GM18858 (cell line): ENCODE data around the gene NCL.

Experiments
- ATAC-seq: cut with Tn5 transposase; IDR thresholded peaks from one replicate; pipeline ENCODE4 v1.9.1; 2021; ENCODE audit not compliant: unreplicated experiment

Gene NCL

DNA sequence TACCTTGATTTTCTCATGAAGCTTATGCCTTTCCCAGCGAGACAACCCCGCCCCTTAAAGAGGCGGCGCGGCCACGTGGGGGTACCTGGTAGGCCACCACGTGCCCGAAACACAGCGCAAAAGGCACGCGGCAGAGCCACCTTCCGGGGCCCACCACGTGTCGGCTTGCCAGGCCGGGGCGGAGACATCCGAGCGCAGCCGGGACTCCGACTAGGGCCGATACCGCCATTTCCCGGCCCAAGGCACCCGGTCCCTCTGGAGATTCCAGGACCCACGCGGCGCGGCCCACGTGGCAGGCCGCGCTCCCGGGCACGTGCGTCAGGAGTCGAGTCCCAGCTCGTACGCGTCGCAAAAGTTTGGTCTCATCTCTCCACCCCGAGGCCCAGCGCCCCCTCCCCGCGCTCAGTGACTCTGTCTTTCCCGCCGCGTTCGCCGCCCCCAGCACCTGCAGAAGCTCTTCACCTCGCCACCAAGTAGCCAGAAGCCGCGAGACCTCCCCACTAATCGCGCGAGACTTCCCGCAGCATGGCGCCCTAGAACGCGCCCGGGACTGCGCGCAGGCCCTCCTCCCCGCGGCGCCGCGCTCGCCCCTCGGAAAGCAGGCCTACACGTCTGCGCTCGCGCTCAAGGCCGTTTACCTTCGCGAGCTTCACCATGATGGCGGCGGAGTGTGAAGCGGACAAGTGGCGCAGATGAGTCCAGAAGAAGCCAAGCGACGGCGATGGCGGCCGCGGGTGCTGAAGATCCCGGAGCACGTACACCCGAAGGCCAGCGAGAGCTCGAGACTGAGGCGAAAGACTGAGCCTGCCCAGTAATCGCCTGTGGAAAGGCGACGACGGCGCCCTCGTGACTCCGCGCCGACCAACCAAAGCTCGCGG is at the start of gene NCL:
Gene NCL (minus strand): TSS at position 787 of the 878 bp plus-strand sequence. CDS start 131 bp downstream, at position 656.
- peak; percentile 86 for ATAC-seq

DNA sequence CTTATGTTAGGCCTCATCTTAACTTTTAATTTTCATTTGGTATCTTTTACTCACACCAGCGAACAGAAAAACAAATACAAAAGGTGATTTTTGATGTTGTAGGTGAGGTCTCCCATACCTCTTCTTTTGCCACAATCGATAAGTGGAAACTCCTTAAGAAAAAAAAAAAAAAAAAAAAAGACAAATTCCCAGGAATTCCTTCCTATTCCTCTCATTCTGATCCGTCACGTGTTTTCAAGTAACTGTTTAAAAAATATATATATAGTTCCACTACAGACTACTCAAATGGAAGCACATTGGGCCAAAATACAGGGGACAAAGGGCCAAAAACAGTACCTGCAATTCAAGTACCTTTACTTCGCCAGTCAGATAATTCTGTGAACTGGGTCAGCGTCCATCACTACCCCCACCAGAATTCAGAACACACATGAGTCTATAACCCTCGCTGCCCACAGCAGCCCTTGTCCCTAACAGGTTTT is 49.5 kb upstream of the NCL start:
- ATAC-seq = no peak

DNA sequence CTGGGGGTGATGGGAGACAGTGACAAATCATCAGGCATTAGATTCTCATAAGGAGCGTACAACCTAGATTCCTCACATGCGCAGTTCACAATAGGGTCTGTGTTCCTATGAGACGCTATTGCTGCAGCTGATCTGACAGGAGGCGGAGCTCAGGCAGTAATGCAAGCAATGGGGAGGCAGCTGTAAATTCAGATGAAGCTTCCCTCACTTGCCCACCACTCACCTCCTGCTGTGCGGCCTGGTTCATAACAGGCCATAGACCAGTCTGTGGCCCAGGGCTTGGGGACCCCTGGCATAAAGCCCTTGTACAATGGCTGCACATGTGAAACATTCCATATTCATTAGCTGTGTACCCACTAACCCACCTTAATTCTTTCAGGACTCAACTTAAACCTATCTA is 47.9 kb upstream of the NCL start:
- no peak for ATAC-seq

DNA sequence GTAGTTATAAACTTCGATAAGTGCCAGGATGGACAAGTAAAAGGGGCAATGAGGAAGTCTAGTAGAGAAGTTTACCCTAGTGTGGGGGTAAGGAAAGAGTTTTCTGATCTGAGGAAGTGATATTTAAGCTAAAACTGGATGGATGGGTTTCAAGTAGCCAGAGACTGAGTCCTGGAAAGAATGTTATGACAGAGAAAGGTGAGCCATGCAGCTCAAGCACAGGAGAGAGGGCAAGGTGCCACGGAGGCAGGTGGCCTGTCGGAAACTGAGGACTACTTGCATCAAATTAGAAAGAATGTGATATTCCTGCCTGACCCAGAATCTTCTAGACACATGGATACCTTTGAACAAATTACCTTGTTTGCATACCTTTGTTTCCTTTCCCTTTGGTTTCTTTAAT is 39.5 kb upstream of the NCL start:
- ATAC-seq = no peak

- no peak for ATAC-seq
Measured at GRCh38 chr2:231502596-231502995, 38.3 kb upstream of the NCL start.

GRCh38 chr2:231497651-231498050 is 33.4 kb upstream of the NCL start:
- ATAC-seq = no peak

GRCh38 chr2:231494669-231495068 is 30.4 kb upstream of the NCL start:
- no peak for ATAC-seq

DNA sequence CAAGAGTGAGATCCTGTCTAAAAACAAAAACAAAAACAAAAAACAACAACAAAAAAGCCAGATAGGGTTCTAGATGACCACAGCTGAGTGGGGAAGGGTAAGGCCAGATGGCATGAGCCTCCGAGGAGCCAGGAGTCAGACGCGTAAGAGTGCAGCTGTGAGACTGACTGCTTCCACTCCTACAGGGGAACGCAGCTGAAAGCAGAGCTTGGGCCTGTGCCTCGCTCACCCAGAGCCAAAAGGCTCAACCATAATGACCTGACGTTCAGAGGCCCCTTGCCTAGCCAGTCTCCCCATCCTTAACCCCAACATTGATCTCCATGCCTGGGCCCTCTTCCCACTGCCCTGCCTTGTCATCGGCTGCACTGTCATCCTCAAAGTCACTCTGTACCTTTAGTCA is 26.5 kb upstream of the NCL start:
- no peak for ATAC-seq

GRCh38 chr2:231489990-231490389 is 25.7 kb upstream of the NCL start:
- ATAC-seq = no peak

DNA sequence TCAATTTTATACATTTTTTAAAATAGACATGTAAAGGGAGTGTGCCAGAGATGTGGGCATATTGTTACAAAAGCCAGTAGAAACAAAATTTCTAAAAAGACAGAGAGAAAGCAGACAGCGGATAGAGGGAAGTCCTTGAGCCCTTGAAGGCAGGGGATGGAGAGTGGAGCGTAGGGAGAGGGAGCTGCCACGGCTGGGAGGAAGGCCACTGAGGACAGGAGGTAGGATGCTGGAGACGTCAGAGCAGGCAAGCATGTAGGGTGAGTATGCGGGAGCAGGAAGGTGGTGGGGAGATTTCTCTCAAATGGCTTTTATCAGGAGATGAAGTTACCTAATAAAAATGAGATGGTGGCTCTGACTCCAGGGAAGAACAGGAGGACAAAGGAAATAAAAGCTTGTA is 24.0 kb upstream of the NCL start:
- ATAC-seq = no peak

GRCh38 chr2:231486851-231487596 is 22.7 kb upstream of the NCL start:
- ATAC-seq = no peak

DNA sequence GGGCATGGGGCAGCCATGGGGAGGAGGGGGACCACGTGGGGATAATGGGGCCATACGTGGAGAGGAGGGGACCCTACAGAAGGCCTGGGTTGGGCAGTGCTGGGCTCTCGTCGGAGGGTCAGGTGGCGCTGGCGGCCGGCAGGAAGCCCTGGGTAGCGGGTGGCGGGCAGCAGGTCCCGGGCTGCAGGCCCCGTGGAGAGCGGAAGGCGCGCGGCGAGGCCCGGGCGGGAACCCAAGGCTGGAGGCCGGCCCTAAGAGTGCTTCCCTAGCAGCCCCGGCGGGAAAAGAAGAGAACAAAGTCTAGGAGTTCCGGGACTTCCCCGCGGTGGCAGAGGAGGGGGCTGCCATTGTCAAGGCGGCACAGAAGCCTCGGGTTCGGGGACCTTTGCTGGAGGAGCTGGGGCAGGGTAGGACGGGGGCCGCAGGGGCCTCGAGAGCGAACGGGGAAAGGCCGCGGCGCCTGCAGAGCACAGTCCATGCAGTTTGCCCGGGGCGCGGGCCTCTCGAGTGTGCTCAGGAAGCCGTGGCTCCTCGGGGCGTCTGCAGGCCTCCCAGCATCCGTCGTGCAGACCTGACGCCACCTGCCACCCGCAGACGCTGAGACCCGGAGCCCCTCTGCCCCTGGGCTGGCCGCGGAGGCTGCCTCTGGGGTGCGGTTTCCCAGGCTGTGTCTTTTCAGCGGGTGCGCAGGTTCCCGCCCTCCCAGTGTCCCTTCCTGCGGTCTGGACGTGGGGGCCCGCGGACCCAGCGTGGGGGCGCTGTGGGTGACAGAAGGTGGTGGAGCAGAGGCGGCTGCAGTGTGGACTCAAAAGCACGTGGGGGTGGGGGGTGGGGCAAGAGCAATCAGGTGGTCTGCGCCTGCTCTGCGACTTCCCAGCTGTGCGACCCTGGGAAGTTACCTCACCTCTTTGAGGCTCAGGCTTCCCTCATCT is 19.4 kb upstream of the NCL start:
- no peak for ATAC-seq

GRCh38 chr2:231482806-231483391 is 18.6 kb upstream of the NCL start:
- peak; percentile 55 for ATAC-seq

DNA sequence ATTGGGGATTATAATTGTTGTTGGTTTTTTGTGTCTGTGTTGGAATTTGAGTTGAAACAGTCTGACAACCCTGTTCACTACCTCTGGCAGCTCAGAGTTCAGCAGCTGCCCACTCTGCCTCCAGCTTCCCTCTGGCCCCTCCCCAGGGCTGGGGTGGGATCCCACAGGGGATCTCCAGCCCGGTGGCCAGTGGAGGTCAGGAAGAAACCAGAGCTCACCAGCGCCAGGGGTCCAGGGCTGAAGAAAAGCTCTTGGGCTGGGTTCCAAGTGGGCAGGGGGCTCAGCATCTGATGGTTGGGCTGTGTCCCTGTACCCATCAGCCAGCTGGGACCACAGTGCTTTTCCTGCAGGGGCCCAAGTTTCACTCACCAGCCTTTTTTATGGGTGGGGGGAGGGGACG is 16.5 kb upstream of the NCL start:
- ATAC-seq = no peak

DNA sequence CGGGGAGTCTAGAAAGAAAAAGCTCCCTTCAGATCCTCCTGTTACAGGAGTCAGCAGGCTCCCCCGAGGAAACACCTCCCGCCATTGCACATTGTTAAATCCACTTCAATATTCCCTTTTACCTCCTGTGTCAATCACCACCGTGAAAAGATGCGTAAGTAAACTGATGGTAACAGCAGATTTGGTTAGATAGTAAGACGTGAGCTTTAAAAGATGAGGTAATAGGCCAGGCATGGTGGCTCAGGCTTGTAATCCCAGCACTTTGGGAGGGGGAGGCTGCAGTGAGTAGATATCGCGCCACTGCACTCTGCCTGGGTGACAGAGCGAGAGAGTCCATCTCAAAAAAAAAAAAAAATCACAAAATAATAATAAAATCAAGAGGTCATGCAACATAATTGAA is 15.2 kb upstream of the NCL start:
- ATAC-seq = no peak

DNA sequence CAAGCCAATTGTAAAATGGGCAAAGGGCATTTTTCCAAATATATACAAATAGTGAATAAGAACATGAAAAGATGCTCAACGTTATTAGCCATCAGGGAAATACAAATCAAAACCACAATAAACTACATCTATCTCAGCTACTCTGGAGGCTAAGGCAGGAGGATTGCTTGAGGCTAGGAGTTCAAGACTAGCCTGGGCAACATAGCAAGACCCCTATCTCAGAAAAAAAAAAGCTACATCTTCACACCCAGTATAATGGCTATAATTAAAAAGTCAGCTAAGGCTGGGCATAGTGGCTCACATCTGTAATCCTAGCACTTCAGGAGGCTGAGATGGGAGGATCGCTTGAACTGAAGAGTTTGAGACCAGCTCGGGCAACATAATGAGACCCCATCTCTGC is 12.6 kb upstream of the NCL start:
- ATAC-seq = no peak

GRCh38 chr2:231475965-231476364 is 11.7 kb upstream of the NCL start:
- ATAC-seq = no peak

DNA sequence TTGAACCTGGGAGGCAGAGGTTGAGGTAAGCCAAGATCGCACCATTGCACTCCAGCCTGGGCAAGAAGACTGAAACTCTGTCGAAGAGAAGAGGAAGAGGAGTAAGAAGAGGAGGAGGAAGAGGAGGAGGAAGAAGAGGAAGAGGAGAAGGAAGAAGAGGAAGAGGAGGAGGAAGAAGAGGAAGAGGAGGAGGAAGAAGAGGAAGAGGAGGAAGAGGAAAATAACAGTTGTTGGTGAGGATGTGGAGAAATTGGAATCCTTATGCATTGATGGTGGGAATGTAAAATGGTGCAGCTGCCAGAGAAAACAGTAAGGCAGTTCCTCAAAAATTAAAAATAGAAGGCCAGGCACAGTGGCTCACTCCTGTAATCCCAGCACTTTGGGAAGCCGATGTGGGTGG is 8.5 kb upstream of the NCL start:
- ATAC-seq = no peak

GRCh38 chr2:231470246-231470900 is 6.1 kb upstream of the NCL start:
- ATAC-seq = no peak

- ATAC-seq = no peak
Measured at GRCh38 chr2:231469583-231469950, 5.3 kb upstream of the NCL start.
